Sigmoid colon (tissue), 4 donors: ENCODE data around the gene GSTA1.
"Not testable (repeated sequence)": the region's sequence is repeated elsewhere in the genome, so short reads cannot be mapped to it uniquely, and the experiment has no call there.

ENCODE experiments used
- CTCF ChIP-seq, 4 experiments: fragments of 450-650 bp in 3 of 4; fragments of 200-600 bp in 1 of 4; IDR thresholded peaks; one replicate each; pipeline ENCODE4 v1.5.1; 2016 to 2019; ENCODE audit warnings: antibody characterized with exemption in 4 of 4, mild to moderate bottlenecking in 3 of 4, moderate library complexity in 2 of 4
- EP300 ChIP-seq, 4 donors: sonication (generic); formaldehyde crosslinking; IDR thresholded peaks; one replicate each; pipeline ENCODE4 v1.6.1; 2017; ENCODE audit warnings: antibody characterized with exemption in 4 of 4
- POLR2A ChIP-seq, 2 donors: fragments of 450-650 bp; IDR thresholded peaks; one replicate each; pipeline ENCODE4 v1.6.1; 2016; ENCODE audit warnings: antibody characterized with exemption in 2 of 2, mild to moderate bottlenecking in 2 of 2, moderate library complexity in 2 of 2
- POLR2AphosphoS5 ChIP-seq, 4 donors: sonication (generic); formaldehyde crosslinking; IDR thresholded peaks; one replicate each; pipeline ENCODE4 v1.6.1; 2017; ENCODE audit warnings: antibody characterized with exemption in 4 of 4

DNA sequence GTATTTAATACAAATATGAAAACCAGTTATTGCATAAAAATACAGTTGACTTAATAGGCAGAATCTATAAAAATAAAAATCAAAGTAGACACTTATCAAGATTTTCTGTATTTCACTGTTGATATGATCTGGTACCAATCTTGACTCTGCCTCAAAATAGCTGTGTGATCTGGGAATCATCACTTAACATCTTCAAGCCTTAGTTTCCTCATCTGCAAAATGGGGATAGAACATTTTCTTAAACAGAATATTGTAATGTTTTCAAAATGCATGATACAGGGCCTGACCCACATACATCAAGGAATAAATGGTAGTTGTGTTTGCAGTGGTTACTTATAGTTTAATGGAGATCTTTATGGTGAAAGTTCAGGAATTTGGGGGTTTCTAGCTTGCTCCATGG lies 21.4 kb downstream of the GSTA1 start:
- TF ChIP-seq POLR2A, CTCF, POLR2AphosphoS5, EP300 (IDR thresholded peaks at IDR 0.05): not testable (repeated sequence)
